Activated CD8-positive, alpha-beta memory T cell treated with anti-CD3 and anti-CD28 coated beads, Interleukin-2, amount 10 ng/mL, durations not matched to agents 7 days and 5 days (primary cell): ENCODE measurements around the gene EBF3. TPM values are rescaled to one million over a fixed set of nuclear protein-coding genes. Genes with fewer than 3 reads are reported as not detected.

ENCODE experiments used
- ATAC-seq: fragments of 150-1000 bp; cut with Tn5 transposase; one replicate; pipeline ENCODE4 v1.10.0; 2021; ENCODE audit warnings: moderate library complexity
- CTCF ChIA-PET: fragments of 350-600 bp; sonication (Branson Sonifier 250); formaldehyde crosslinking; loops from one replicate; lab custom pipeline; 2021; ENCODE audit warnings: antibody characterized with exemption; lab: Charles Lee
- DNase-seq: peaks from one replicate; pipeline ENCODE4 v3.0.0-alpha.2; 2020
- H3K27ac Mint-ChIP-seq: one replicate; pipeline ENCODE4 v1.8.0; 2021; ENCODE audit warnings: mild to moderate bottlenecking, mixed read lengths
- H3K27me3 Mint-ChIP-seq: one replicate; pipeline ENCODE4 v1.8.0; 2021; ENCODE audit warnings: mixed read lengths
- H3K36me3 Mint-ChIP-seq: one replicate; pipeline ENCODE4 v1.8.0; 2021; ENCODE audit warnings: mild to moderate bottlenecking, mixed read lengths
- H3K4me1 Mint-ChIP-seq: one replicate; pipeline ENCODE4 v1.8.0; 2021; ENCODE audit warnings: mixed read lengths
- H3K4me3 Mint-ChIP-seq: one replicate; pipeline ENCODE4 v1.8.0; 2021; ENCODE audit warnings: mild to moderate bottlenecking, moderate library complexity, mixed read lengths
- H3K9me3 Mint-ChIP-seq: one replicate; pipeline ENCODE4 v1.8.0; 2022; ENCODE audit warnings: low read depth, mixed read lengths
- total RNA-seq, 2 experiments: library from RNA; stranded (reverse); gene quantifications; one replicate each; pipeline ENCODE4 v1.2.3, GENCODE V29; 2021

EBF3 gene
- total RNA-seq, 2 experiments from 2014 or later, result not detected

- no peaks in the 10 kb centered on the region for H3K36me3 Mint-ChIP-seq
- H3K9me3 Mint-ChIP-seq, result no peaks in the 10 kb centered on the region
- H3K4me3 Mint-ChIP-seq, result no peak overlapping the region
- H3K27me3 Mint-ChIP-seq, result peaks cover 4% of the 10 kb centered on the region
- no peak overlapping the region for H3K27ac Mint-ChIP-seq
- no peak for DNase-seq
- H3K4me1 Mint-ChIP-seq, result no peaks in the 10 kb centered on the region
- ATAC-seq, result no peak
- CTCF ChIA-PET, result no interaction called here
Observed at GRCh38 chr10:129892548-129893052, 71.5 kb downstream of the EBF3 start.

GRCh38 chr10:129891806-129892205, 72.3 kb downstream of the EBF3 start:
- CTCF ChIA-PET, result no interaction called here
- H3K36me3 Mint-ChIP-seq, result no peaks in the 10 kb centered on the region
- ATAC-seq (no peak), DNase-seq (no peak)
- H3K27ac Mint-ChIP-seq, result no peak overlapping the region
- no peak overlapping the region for H3K4me3 Mint-ChIP-seq
- no peaks in the 10 kb centered on the region for H3K27me3 Mint-ChIP-seq
- no peaks in the 10 kb centered on the region for H3K9me3 Mint-ChIP-seq
- no peaks in the 10 kb centered on the region for H3K4me1 Mint-ChIP-seq

GRCh38 chr10:129890170-129890569, 73.9 kb downstream of the EBF3 start:
- Mint-ChIP-seq H3K27ac (no peak overlapping the region), H3K27me3 (no peaks in the 10 kb centered on the region), H3K9me3 (no peaks in the 10 kb centered on the region), H3K36me3 (no peaks in the 10 kb centered on the region), H3K4me1 (no peaks in the 10 kb centered on the region), H3K4me3 (no peak overlapping the region)
- CTCF ChIA-PET, result interaction anchor here (0.7 kb wide), 1 partner anchor 1548 kb away, joined by 3 read pairs; no protein-coding TSS in a partner anchor
- DNase-seq, result no peak
- no peak for ATAC-seq

- no peaks in the 10 kb centered on the region for H3K9me3 Mint-ChIP-seq
- no peak overlapping the region for H3K27ac Mint-ChIP-seq
- ATAC-seq, result peak; percentile 45
- no peaks in the 10 kb centered on the region for H3K27me3 Mint-ChIP-seq
- DNase-seq, result peak; percentile 52
- H3K4me1 Mint-ChIP-seq, result no peaks in the 10 kb centered on the region
- CTCF ChIA-PET, result interaction anchor here (0.6 to 1.9 kb wide), 4 partner anchors 18 to 242 kb away, joined by 3 to 10 read pairs (median 4); no protein-coding TSS in a partner anchor
- no peaks in the 10 kb centered on the region for H3K36me3 Mint-ChIP-seq
- no peak overlapping the region for H3K4me3 Mint-ChIP-seq
Observed at GRCh38 chr10:129888784-129889616, 75.1 kb downstream of the EBF3 start.

GRCh38 chr10:129887986-129888783, 75.9 kb downstream of the EBF3 start:
- no peaks in the 10 kb centered on the region for H3K27me3 Mint-ChIP-seq
- ATAC-seq (no peak), DNase-seq (no peak)
- H3K4me3 Mint-ChIP-seq, result no peak overlapping the region
- H3K4me1 Mint-ChIP-seq, result no peaks in the 10 kb centered on the region
- H3K27ac Mint-ChIP-seq, result no peak overlapping the region
- CTCF ChIA-PET, result interaction anchor here (1.9 kb wide), 1 partner anchor 242 kb away, joined by 4 read pairs; no protein-coding TSS in a partner anchor
- H3K36me3 Mint-ChIP-seq, result no peaks in the 10 kb centered on the region
- H3K9me3 Mint-ChIP-seq, result no peaks in the 10 kb centered on the region

GRCh38 chr10:129887381-129887905, 76.6 kb downstream of the EBF3 start:
- H3K4me3 Mint-ChIP-seq, result no peak overlapping the region
- CTCF ChIA-PET, result no interaction called here
- DNase-seq, result no peak
- no peaks in the 10 kb centered on the region for H3K4me1 Mint-ChIP-seq
- no peaks in the 10 kb centered on the region for H3K9me3 Mint-ChIP-seq
- no peaks in the 10 kb centered on the region for H3K27me3 Mint-ChIP-seq
- no peak for ATAC-seq
- no peak overlapping the region for H3K27ac Mint-ChIP-seq
- no peaks in the 10 kb centered on the region for H3K36me3 Mint-ChIP-seq

- ATAC-seq, result no peak
- Mint-ChIP-seq H3K4me1 (no peaks in the 10 kb centered on the region), H3K27me3 (no peaks in the 10 kb centered on the region), H3K4me3 (no peak overlapping the region), H3K36me3 (no peaks in the 10 kb centered on the region), H3K9me3 (no peaks in the 10 kb centered on the region), H3K27ac (no peak overlapping the region)
- no peak for DNase-seq
- CTCF ChIA-PET, result no interaction called here
Observed at GRCh38 chr10:129886263-129886662, 77.8 kb downstream of the EBF3 start.

- Mint-ChIP-seq H3K36me3 (no peaks in the 10 kb centered on the region), H3K27ac (no peak overlapping the region), H3K27me3 (no peaks in the 10 kb centered on the region), H3K4me3 (no peak overlapping the region), H3K9me3 (no peaks in the 10 kb centered on the region), H3K4me1 (no peaks in the 10 kb centered on the region)
- no peak for DNase-seq
- ATAC-seq, result no peak
- CTCF ChIA-PET, result no interaction called here
Observed at GRCh38 chr10:129885526-129885925, 78.5 kb downstream of the EBF3 start.

GRCh38 chr10:129884398-129885078, 79.5 kb downstream of the EBF3 start:
- no peaks in the 10 kb centered on the region for H3K9me3 Mint-ChIP-seq
- no peaks in the 10 kb centered on the region for H3K36me3 Mint-ChIP-seq
- DNase-seq (no peak), ATAC-seq (no peak)
- no peak overlapping the region for H3K27ac Mint-ChIP-seq
- CTCF ChIA-PET, result no interaction called here
- H3K4me1 Mint-ChIP-seq, result no peaks in the 10 kb centered on the region
- H3K4me3 Mint-ChIP-seq, result no peak overlapping the region
- no peaks in the 10 kb centered on the region for H3K27me3 Mint-ChIP-seq

GRCh38 chr10:129883626-129884397, 80.3 kb downstream of the EBF3 start:
- no peak for ATAC-seq
- Mint-ChIP-seq H3K27me3 (no peaks in the 10 kb centered on the region), H3K9me3 (no peaks in the 10 kb centered on the region), H3K4me3 (no peak overlapping the region), H3K27ac (no peak overlapping the region), H3K36me3 (no peaks in the 10 kb centered on the region), H3K4me1 (no peaks in the 10 kb centered on the region)
- CTCF ChIA-PET, result no interaction called here
- no peak for DNase-seq

GRCh38 chr10:129883029-129883428, 81.0 kb downstream of the EBF3 start:
- DNase-seq (no peak), ATAC-seq (no peak)
- H3K9me3 Mint-ChIP-seq, result no peaks in the 10 kb centered on the region
- H3K4me3 Mint-ChIP-seq, result no peak overlapping the region
- H3K27me3 Mint-ChIP-seq, result no peaks in the 10 kb centered on the region
- no peak overlapping the region for H3K27ac Mint-ChIP-seq
- CTCF ChIA-PET, result no interaction called here
- H3K4me1 Mint-ChIP-seq, result no peaks in the 10 kb centered on the region
- H3K36me3 Mint-ChIP-seq, result no peaks in the 10 kb centered on the region

GRCh38 chr10:129882291-129883010, 81.6 kb downstream of the EBF3 start:
- Mint-ChIP-seq H3K27me3 (no peaks in the 10 kb centered on the region), H3K36me3 (no peaks in the 10 kb centered on the region)
- CTCF ChIA-PET, result no interaction called here

More at GRCh38 chr10:129882291-129883010, 81.6 kb downstream of the EBF3 start:
- Mint-ChIP-seq H3K9me3 (no peaks in the 10 kb centered on the region), H3K4me3 (no peak overlapping the region), H3K27ac (no peak overlapping the region), H3K4me1 (no peaks in the 10 kb centered on the region)
- ATAC-seq (no peak), DNase-seq (no peak)
